ENCODE results near the gene MAP1LC3A. TPM values are rescaled to one million over a fixed set of nuclear protein-coding genes. Genes with fewer than 3 reads are reported as not detected.
A peak's percentile ranks its signal among the peaks of the same experiment; 100 is the strongest.

MAP1LC3A gene
- total and polyA plus RNA-seq, 2 donors (not counting 1 experiment from before 2014, with no cell fraction given), result 3.5 to 10.5 TPM

GRCh38 chr20:34541264-34541901, 17.1 kb upstream of the MAP1LC3A start:
- H3K4me1 Mint-ChIP-seq, result peaks cover 19% of the 10 kb centered on the region
- ChIA-PET POLR2A (no interaction called here), CTCF (interaction anchor here (0.8 to 5.8 kb wide), 4 partner anchors 167 to 229 kb away, joined by 3 to 69 read pairs (median 5); no protein-coding TSS in a partner anchor)
- H3K79me2 ChIP-seq (ENCODE audit: control insufficient read depth, insufficient read depth, low read length), result no peaks in the 10 kb centered on the region
- peaks cover 0 to 28% of the 10 kb centered on the region in 2 experiments for H3K36me3 ChIP-seq (replicated peaks in 1 of 2; ENCODE audit: control extremely low read depth in 1 of 2, control insufficient read depth in 1 of 2, extremely low read depth in 1 of 2, insufficient read depth in 2 of 2, low read length in 1 of 2)
- H3K27me3 ChIP-seq (replicated peaks in 1 of 4; ENCODE audit: control extremely low read depth in 1 of 4, control insufficient read depth in 3 of 4, insufficient read depth in 4 of 4, low read length in 3 of 4), result no peaks in the 10 kb centered on the region
- no peak for TF ChIP-seq EZH2 (IDR thresholded peaks at IDR 0.05; ENCODE audit: borderline replicate concordance, insufficient read depth, low read depth, low read length, poor library complexity, severe bottlenecking)
- no peak for TF ChIP-seq CTCF (IDR thresholded peaks at IDR 0.05)
- H3K9me3 ChIP-seq (ENCODE audit: control extremely low read depth in 1 of 3, control insufficient read depth in 2 of 3, insufficient read depth in 1 of 3, low read length in 2 of 3), result no peaks in the 10 kb centered on the region
- no peaks in the 10 kb centered on the region for H4K20me1 ChIP-seq (ENCODE audit: control insufficient read depth, insufficient read depth, low read length, poor library complexity, severe bottlenecking)
- H3K9me3 Mint-ChIP-seq (ENCODE audit: insufficient read depth), result no peaks in the 10 kb centered on the region
- ATAC-seq (ENCODE audit: low read depth) (no peak), DNase-seq (no peak)
- peak overlapping the region; percentile 32 for H3K27ac Mint-ChIP-seq
- intact Hi-C loops (cut with micrococcal nuclease), result no loop called here
- H3K4me3 Mint-ChIP-seq, result no peak overlapping the region
- WGBS (ENCODE audit: insufficient coverage), result 95% methylated on average over 6 of the region's 13 CpGs
- no peak overlapping the region for H3K4me2 ChIP-seq (replicated peaks; ENCODE audit: low read depth, low read length, poor library complexity, severe bottlenecking)
- peak overlapping the region in 1 of 2 donors; percentile 23 for H3K27ac ChIP-seq (ENCODE audit: low read length in 2 of 2)
- H2AFZ ChIP-seq (ENCODE audit: insufficient read depth, low read depth, low read length, poor library complexity, severe bottlenecking), result no peak overlapping the region
- peaks cover 0 to 7% of the 10 kb centered on the region in 2 donors for H3K4me1 ChIP-seq (ENCODE audit: control insufficient read depth in 2 of 2, insufficient read depth in 2 of 2, low read length in 2 of 2)
- H3K4me3 ChIP-seq (ENCODE audit: control extremely low read depth in 1 of 5, extremely low read depth in 1 of 5, insufficient read depth in 1 of 5, low read depth in 2 of 5, low read length in 4 of 5), result no peak overlapping the region
- H3K9ac ChIP-seq (ENCODE audit: low read length), result no peak overlapping the region
- peaks cover 3% of the 10 kb centered on the region for H3K27me3 Mint-ChIP-seq

GRCh38 chr20:34541917-34542316, 16.6 kb upstream of the MAP1LC3A start:
- Histone ChIP-seq H3K9me3 (ENCODE audit: control extremely low read depth in 1 of 3, control insufficient read depth in 2 of 3, insufficient read depth in 1 of 3, low read length in 2 of 3) (no peaks in the 10 kb centered on the region), H2AFZ (ENCODE audit: insufficient read depth, low read depth, low read length, poor library complexity, severe bottlenecking) (no peak overlapping the region), H3K4me1 (ENCODE audit: control insufficient read depth in 2 of 2, insufficient read depth in 2 of 2, low read length in 2 of 2) (peaks cover 0 to 7% of the 10 kb centered on the region in 2 donors), H3K27ac (ENCODE audit: low read length in 2 of 2) (no peak overlapping the region), H3K36me3 (replicated peaks in 1 of 2; ENCODE audit: control extremely low read depth in 1 of 2, control insufficient read depth in 1 of 2, extremely low read depth in 1 of 2, insufficient read depth in 2 of 2, low read length in 1 of 2) (peaks cover 0 to 28% of the 10 kb centered on the region in 2 experiments), H3K4me2 (replicated peaks; ENCODE audit: low read depth, low read length, poor library complexity, severe bottlenecking) (no peak overlapping the region), H3K4me3 (ENCODE audit: control extremely low read depth in 1 of 5, extremely low read depth in 1 of 5, insufficient read depth in 1 of 5, low read depth in 2 of 5, low read length in 4 of 5) (no peak overlapping the region), H3K79me2 (ENCODE audit: control insufficient read depth, insufficient read depth, low read length) (no peaks in the 10 kb centered on the region), H4K20me1 (ENCODE audit: control insufficient read depth, insufficient read depth, low read length, poor library complexity, severe bottlenecking) (no peaks in the 10 kb centered on the region), H3K9ac (ENCODE audit: low read length) (no peak overlapping the region), H3K27me3 (replicated peaks in 1 of 4; ENCODE audit: control extremely low read depth in 1 of 4, control insufficient read depth in 3 of 4, insufficient read depth in 4 of 4, low read length in 3 of 4) (peaks cover 0 to 1% (median 0%) of the 10 kb centered on the region in 4 experiments)
- peaks cover 19% of the 10 kb centered on the region for H3K4me1 Mint-ChIP-seq
- DNase-seq (no peak), ATAC-seq (ENCODE audit: low read depth) (no peak)
- POLR2A ChIA-PET, result no interaction called here
- 98% methylated on average over 10 of the region's 16 CpGs for WGBS (ENCODE audit: insufficient coverage)
- no peak overlapping the region for H3K27ac Mint-ChIP-seq
- TF ChIP-seq EZH2 (IDR thresholded peaks at IDR 0.05; ENCODE audit: borderline replicate concordance, insufficient read depth, low read depth, low read length, poor library complexity, severe bottlenecking) (no peak), CTCF (IDR thresholded peaks at IDR 0.05) (no peak)
- H3K9me3 Mint-ChIP-seq (ENCODE audit: insufficient read depth), result no peaks in the 10 kb centered on the region
- CTCF ChIA-PET, result interaction anchor here (0.8 kb wide), 1 partner anchor 228 kb away, joined by 4 read pairs; no protein-coding TSS in a partner anchor
- intact Hi-C loops (cut with micrococcal nuclease), result no loop called here
- peaks cover 3% of the 10 kb centered on the region for H3K27me3 Mint-ChIP-seq
- H3K4me3 Mint-ChIP-seq, result no peak overlapping the region

Data from B cell (primary cell).